TTC549 (cell line): Measurements from ENCODE around the gene THBS3.
"Not testable (repeated sequence)": the region's sequence is repeated elsewhere in the genome, so short reads cannot be mapped to it uniquely, and the experiment has no call there.

Source experiments
- FAIRE-seq: peaks from 2 replicates; lab custom pipeline; 2012; peaks lifted over from hg19 to GRCh38; lab: Jason Lieb, UNC

Gene THBS3

DNA sequence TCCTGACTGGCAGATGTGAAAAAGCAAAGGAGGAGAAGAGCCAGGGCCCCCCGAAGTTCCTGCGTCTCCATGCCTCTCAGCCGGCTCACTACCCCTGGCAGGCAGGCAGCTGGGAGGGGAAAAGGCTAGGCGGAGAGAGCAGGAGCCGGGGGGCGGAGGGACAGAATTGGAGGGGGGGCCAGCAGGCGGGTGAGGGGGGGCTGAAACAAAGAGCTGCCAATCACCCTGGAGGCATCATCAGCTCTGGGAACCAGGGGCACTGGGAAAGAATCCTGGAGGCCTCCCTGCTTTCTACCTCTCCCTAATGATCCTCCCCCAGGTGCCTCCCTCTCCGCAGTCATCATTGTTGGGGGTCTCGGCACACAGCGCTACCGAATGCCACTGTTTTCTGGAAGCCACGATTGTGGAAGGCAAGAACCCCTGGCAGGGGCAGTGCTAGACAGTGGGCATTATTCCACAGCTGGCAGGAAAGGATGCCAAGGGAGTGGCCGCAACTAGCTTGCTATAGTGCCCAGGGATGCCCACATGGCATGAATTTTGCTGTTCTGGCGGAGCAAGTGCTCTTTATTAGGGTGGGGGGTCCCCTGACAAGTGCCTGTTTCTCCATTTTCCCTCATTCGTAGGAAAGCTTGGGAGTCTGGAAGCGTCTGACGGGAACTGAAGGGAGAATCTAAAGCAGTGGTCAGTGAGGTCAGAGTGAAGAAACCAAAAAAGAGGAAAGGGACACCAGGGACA, at the start of gene THBS3:
TSS of gene THBS3 (minus strand) at position 92 of the 735 bp plus-strand sequence. CDS start at position 71, 21 bp downstream.
- FAIRE-seq: no peak

- no peak for FAIRE-seq
Observed at GRCh38 chr1:155256058-155256852, 48.6 kb upstream of the THBS3 start.

- peak; percentile 75 for FAIRE-seq
Observed at GRCh38 chr1:155255243-155256007, 47.7 kb upstream of the THBS3 start, which contains the start of gene ENTREP3. Gene ENTREP3 (minus strand): TSS chr1:155255483. CDS start chr1:155254877, 606 bp downstream.

DNA sequence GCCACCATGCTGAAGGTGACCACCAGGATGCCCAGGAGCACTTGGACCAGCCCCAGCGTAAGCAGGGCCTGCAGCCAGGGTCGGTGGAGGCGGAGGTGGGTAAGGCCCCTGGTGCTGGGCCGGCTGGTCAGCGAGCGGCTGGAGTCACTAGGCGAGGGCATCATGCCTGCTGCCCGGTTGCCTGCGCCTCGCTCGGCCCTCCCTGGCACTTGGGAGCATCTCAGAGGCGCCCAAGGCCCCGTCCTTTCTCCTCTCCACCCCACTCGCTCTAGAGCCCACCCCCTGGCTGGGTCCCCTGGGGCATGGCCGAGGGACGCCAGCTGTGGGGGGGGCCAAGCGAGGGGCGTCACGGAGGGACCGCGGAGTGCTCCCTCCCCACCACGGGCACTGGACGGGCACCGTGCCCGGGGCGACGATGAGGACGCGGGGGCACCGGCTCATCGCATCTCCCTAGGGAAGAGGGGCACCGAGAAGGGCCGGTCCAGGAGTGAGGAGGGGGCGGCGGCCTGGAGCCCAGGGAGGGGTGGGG, 47.1 kb upstream of the THBS3 start:
- no peak for FAIRE-seq

- no peak for FAIRE-seq
Observed at GRCh38 chr1:155254228-155254713, 46.6 kb upstream of the THBS3 start.

GRCh38 chr1:155253797-155254196, 46.1 kb upstream of the THBS3 start:
- FAIRE-seq: no peak

- FAIRE-seq: no peak
Observed at GRCh38 chr1:155253208-155253607, 45.5 kb upstream of the THBS3 start.

DNA sequence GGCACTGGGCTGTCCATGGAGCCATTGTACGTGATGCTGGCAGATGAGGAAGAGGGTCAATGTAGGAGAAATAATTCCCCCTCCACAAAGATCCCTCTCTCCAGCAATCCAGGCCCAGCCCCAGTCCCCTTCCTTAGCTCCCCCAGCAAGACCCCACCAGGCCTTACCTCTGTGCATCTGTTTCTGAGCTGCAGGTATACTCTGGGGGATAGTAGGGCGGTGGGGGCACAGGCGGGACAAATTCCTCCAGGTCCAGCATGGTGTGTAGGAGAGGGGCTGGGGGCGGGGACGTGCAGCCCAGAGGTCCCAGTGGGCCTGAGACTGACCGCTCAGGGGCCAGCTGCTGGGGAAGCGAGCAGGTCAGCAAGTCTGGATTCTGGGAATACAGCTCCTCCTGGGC, 43.9 kb upstream of the THBS3 start:
- no peak for FAIRE-seq

DNA sequence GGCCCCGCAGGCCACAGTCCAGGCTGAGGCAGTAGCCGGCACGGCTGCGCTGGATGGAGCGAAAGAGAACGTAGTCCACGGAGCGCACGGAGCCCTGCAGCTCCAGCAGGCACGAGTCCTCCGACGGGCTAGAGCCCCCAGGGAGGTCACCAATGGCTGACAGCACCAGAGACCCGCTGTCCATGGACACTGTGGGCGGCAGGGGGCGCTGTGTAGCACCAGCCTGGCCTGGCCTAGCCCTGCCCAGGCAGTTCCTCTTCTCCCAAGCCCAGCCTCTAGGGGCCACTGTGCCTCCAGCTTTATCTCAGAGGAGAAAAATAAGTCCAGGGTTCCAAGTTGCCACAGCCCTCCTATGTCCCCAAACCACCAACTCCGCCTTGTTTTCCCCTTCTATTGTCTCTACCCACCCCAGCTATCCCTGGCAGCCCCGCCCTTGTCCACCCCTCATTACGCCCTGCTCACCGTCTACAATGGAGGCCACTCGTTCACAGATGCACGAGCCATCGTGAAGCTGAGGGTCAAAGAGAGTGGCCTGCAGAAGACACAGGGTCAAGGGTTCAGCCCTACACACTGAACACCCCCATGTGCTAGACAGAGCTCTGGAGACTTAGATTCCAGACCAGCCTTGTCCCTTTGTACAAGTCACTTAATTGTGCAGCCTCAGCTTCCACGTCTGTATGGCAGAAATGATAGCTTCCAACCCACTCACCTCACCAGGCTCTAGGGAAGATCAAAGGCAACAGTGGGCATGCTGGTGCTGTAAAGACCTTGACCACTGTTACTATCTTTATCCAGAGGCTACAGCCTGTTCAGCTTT, 43.1 kb upstream of the THBS3 start:
- peak; percentile 81 for FAIRE-seq

DNA sequence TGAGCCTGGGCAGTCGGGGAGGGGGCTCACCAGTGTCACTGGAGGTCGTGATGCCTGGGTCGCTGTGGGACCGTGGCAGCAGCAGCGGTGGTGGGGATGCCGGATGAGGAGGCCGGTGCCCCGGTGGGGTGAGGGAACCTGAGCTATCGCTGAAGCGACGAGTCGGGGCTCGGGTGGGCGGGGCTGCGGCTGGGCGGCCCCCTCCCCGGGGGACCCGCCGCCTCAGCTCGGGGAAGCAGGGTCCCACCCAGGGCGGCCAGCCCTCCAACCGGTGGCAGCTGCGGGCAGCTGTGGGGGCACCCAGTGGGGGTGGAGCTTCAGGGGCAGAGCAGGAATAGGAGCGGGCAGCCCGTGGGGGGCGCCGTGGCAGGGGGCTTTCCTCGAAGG, 42.5 kb upstream of the THBS3 start:
- FAIRE-seq: no peak

- no peak for FAIRE-seq
Observed at GRCh38 chr1:155247667-155248553, 40.2 kb upstream of the THBS3 start.

DNA sequence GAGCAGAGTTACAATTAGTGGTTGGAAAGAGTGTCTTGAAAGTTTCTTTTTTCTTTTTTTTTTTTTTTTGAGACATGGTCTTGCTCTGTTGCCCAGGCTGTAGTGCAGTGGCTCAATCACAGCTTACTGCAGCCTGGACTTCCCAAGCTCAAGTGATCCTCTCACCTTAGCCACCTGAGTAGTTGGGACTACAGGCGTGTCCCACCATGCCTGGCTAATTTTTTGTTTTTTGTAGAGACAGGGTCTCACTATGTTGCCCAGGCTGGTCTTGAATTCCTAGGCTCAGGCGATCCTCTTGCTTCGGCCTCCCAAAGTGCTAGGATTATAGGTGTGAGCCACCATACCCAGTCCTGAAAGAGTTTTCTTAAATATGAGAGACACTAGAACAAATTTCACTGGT, 39.1 kb upstream of the THBS3 start:
- not testable (repeated sequence) for FAIRE-seq

DNA sequence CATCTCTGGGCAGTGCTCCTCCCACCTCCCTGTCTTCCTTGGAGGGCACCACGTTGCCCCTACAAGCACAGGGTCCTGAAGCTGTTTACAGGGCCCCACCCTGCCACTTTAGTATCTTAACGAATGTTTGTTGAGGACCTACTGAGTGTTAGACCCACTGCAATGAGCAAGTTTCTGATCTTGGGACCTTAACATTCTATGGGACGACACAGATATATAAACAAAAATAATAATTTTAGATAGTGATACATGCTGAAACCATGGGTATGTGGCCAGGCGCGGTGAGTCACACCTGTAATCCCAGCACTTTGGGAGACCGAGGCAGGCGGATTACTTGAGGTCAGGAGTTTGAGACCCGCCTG, 37.4 kb upstream of the THBS3 start:
- FAIRE-seq: no peak

DNA sequence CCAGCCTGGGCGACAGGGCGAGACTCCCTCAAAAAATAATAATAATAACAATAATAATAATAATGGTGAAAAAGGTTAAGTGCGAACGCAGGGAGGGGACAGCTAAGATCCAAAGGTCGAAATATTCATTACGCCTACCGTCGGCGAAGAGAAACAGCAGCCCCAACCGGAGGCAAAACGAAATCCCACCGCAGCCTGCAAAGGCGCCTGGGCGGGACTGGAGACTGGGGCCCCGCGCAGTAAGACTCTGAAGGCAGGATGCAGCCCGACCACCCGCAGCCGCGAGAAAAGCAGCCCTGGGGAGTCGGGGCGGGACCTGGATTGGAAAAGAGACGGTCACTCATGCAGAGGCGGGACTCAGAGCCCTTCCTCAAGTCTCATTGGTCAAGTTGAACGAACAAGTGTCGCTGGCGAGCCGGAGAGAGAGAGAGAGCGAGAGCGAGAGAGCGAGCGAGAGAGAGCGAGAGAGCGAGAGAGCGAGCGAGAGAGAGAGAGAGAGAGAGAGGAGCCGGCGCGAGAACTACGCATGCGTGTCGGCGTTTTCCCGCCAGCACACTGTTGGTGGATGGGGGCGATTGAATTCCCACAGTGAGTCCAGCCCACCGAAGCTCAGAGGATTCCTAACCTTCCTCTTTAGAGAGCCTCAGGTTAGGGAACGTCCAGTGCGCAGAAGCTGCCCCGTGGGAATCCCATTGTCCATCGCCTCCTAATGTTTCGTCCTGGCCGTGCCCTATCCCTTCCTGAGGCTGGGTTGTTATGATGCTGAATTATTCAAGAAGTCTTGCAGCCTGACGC, 36.9 kb upstream of the THBS3 start:
- FAIRE-seq: peak; percentile 96

DNA sequence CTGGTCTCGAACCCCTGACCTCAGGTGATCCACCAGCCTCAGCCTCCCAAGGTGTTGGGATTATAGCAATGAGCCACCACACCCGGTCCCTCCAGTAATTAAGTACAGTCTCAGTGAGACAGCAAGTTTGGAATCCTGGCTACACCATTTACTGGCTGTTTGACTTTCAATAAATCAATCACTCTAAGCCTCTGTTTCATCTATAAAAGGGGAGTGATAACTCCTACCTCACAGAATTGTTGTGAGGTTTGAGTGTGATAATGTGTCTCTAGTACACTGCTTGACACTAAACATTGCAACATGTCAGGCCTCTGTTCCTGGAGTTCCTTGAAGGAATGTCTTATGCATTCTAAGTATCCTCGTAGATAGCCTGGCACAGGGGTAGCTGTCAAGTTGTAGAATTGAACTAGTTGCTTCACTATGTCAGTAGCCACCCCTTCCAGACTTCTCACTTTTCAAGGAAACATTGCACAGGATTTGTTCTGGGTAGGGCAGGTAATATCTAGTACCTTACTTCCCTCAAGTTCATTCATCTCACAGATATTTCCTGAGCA, 35.2 kb upstream of the THBS3 start:
- FAIRE-seq: no peak

GRCh38 chr1:155241841-155242264, 34.2 kb upstream of the THBS3 start:
- FAIRE-seq: no peak

DNA sequence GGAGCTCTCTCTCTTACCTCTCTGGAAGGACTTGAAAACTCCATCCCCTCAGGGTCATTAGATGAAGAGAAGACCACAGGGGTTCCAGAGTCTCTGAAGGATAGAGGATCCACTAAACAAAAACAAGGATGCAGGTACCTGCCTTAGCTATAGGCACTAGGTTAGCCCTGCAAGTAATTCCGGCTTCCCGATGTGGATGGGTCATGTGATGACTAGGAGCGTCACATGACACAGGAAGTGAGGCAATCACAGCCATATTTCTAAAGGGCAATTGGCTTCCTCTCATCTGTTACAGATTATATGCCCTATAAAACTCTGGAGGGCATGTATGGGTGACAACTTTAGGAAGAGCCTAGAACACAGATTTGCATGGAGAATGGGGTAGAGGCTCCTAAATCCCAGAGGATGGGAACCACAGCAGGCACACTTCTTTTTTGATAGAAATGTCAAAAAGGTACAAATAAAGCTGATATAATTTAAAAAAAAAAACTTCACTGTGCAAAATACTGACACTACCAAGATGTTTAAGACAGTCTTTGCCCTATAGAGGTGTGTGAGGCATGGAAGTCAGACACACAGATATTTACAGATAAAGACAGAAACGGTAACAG, 33.5 kb upstream of the THBS3 start:
- peak; percentile 69 for FAIRE-seq

DNA sequence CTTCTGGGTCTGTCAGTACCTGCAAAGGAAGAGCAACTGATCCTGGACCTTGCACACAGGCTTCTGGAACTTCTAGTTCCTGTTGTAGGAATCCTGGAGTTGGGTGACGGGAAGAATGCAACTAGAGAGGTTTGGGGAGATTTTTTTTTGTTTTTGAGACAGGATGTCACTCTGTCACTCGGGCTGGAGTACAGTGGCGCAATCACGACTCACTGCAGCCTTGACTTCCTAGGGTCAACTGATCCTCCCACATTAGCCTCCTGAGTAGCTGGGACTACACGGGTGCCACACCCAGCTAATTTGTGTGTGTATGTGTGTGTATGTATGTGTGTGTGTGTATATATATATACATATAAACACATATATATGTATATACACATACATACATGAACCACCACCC, 28.8 kb upstream of the THBS3 start:
- no peak for FAIRE-seq

GRCh38 chr1:155235375-155235774, 27.7 kb upstream of the THBS3 start:
- not testable (repeated sequence) for FAIRE-seq
